OCI-LY1 (cell line): ENCODE measurements around the gene PLCD3.

Experiments used
- CTCF ChIP-seq: fragments of 200-600 bp; sonication (generic), shearing (Covaris generic); IDR thresholded peaks from 2 replicates; pipeline ENCODE4 v1.5.1; 2017; ENCODE audit warnings: mild to moderate bottlenecking, antibody characterized with exemption, low read length, moderate library complexity, mixed read lengths
- EZH2 ChIP-seq: fragments of 200-600 bp; sonication (generic), shearing (Covaris generic); IDR thresholded peaks from 2 replicates; pipeline ENCODE4 v1.8.0; 2017; ENCODE audit warnings: borderline replicate concordance, mixed run types, mild to moderate bottlenecking, antibody characterized with exemption, low read length, moderate library complexity, mixed read lengths

DNA sequence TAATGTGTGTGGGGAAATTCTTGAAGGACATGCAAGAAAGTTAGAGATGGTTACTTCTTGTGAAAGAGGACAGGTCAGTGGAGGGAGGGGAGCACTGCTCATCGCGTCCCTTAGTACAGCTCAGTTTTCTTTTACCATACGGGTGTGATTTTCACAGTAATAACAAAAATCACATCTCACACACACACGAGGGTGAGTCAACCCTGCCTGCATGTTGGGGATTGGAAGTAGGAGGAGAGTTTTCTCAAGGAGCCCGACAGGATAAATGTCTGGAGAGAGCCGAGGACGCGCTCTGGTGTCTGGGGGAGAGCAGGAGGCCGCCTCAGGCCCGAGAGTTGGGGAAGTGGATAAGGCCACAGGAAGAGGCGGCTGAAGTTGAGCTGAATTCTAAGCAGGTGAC lies 16.4 kb downstream of the PLCD3 start:
- TF ChIP-seq CTCF: no peak
- TF ChIP-seq EZH2: no peak
